Activated naive CD8-positive, alpha-beta T cell treated with anti-CD3 and anti-CD28 coated beads, Interleukin-2, amount 50 U/mL, for 24 hours (primary cell): Measurements from ENCODE around the gene CSF1R.

ENCODE experiments used
- ATAC-seq: fragments of 150-1000 bp; cut with Tn5 transposase; one replicate; pipeline ENCODE4 v1.10.0; 2021
- DNase-seq: peaks from one replicate; pipeline ENCODE4 v3.0.0; 2021
- H3K27ac Mint-ChIP-seq: one replicate; pipeline ENCODE4 v1.8.0; 2021; ENCODE audit warnings: mild to moderate bottlenecking, mixed read lengths
- H3K27me3 Mint-ChIP-seq: one replicate; pipeline ENCODE4 v1.8.0; 2021; ENCODE audit warnings: mixed read lengths
- H3K36me3 Mint-ChIP-seq: one replicate; pipeline ENCODE4 v1.8.0; 2021; ENCODE audit warnings: low read depth, mixed read lengths
- H3K4me1 Mint-ChIP-seq: one replicate; pipeline ENCODE4 v1.8.0; 2021; ENCODE audit warnings: mixed read lengths
- H3K4me3 Mint-ChIP-seq: one replicate; pipeline ENCODE4 v1.8.0; 2021; ENCODE audit warnings: mild to moderate bottlenecking, moderate library complexity, mixed read lengths
- H3K9me3 Mint-ChIP-seq: one replicate; pipeline ENCODE4 v1.8.0; 2021; ENCODE audit warnings: mixed read lengths

Gene CSF1R

DNA sequence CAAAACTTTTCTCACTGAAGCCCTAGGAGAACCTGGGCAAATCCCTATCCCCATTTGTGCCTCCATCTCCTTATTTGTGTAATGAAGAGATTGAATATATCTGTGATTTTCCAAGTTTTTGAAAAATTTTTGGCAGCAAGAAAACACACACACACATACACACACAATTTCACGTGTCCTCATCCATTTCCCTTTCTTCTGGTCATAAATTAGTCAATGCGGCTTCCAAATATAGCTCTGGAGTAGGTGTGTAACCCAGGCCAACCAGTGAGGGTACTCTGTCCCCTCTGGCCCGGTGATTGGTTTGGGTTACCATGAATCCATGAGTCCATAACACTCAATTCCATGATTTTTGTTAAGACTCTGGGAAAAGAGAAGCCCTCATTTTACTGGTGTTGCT is 12.7 kb downstream of the CSF1R start:
- H3K27me3 Mint-ChIP-seq: no peaks in the 10 kb centered on the region
- no peaks in the 10 kb centered on the region for H3K36me3 Mint-ChIP-seq
- H3K27ac Mint-ChIP-seq: no peak overlapping the region
- H3K4me3 Mint-ChIP-seq: no peak overlapping the region
- DNase-seq: no peak
- ATAC-seq: no peak
- H3K4me1 Mint-ChIP-seq: no peaks in the 10 kb centered on the region
- H3K9me3 Mint-ChIP-seq: no peaks in the 10 kb centered on the region

DNA sequence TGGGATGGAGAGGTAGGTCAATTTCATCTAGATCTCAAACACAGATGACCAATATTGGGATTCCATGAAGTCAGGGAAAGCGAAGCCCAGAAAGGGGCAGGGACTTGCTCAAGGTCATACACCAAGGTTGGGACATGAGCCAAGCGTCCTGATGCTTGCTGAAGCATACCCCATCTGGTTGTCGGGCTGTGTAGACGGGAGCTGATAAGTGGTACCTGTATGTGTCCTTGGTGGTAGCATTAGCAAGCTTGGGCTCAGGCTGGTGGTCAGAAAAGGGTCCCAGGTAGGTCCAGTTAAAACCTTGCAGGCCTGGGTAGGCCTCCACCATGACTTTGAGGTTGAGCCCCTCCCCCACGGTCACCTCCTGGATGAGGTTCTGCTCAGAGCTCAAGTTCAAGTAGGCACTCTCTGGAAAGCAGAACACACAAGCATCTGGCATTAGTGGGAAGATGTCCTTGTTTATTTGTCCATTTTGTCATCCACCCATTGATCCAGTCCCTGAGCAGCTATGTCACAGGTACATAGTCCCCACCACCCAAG is 13.2 kb downstream of the CSF1R start:
- no peaks in the 10 kb centered on the region for H3K4me1 Mint-ChIP-seq
- H3K27me3 Mint-ChIP-seq: no peaks in the 10 kb centered on the region
- no peaks in the 10 kb centered on the region for H3K9me3 Mint-ChIP-seq
- H3K36me3 Mint-ChIP-seq: no peaks in the 10 kb centered on the region
- no peak overlapping the region for H3K4me3 Mint-ChIP-seq
- no peak overlapping the region for H3K27ac Mint-ChIP-seq
- DNase-seq: no peak
- ATAC-seq: no peak

- Mint-ChIP-seq H3K27me3 (peaks cover 4% of the 10 kb centered on the region), H3K27ac (no peak overlapping the region)
- no peak for ATAC-seq
Observed at GRCh38 chr5:150070821-150071220, 15.5 kb downstream of the CSF1R start.

DNA sequence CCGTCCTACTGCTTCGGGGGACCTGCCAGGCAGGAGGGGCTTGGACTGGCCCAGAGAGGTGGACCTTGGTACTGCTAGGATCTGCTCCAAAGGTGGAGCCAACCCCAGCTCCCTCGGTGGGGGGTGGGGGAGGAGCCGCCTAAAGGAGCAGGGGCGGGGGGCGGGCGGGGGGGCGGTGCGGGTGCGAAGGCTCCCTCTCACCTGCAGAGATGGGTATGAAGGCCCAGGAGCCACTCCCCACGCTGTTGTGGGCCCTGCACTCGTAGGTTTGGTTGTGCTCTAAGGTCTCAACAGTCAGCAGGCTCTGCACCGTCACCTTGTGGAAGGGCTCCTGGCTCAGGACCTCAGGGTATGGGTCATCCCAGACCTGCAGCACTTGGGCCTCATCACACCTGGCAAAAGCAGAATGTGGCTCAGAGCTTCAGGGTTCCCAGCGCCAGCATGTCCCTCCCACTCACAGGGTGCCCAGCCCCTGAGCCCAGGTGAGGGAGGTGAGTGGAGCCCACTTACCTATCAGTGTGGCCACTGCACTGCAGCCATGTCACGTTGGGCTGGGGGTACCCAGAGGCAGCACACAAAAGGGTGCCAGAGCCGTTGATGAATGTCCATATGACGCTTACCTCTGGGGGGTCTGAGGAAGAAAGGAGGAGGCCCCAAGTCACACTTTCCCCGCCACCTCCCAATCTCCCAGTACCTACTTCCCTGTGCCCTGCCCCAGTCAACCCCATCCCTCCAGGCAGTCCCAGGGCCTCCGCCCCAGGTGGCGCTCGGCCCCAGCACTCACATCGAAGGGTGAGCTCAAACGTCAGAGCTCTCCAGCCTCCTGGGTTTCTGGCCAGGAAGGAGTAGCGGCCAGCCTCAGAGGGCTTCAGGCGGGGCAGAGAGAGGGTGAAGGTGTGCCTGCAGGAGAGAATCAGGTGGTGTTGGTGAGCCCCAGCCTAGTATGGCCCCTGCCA is 16.4 kb downstream of the CSF1R start:
- H3K27me3 Mint-ChIP-seq: peaks cover 4% of the 10 kb centered on the region
- H3K4me3 Mint-ChIP-seq: no peak overlapping the region
- no peaks in the 10 kb centered on the region for H3K9me3 Mint-ChIP-seq
- H3K36me3 Mint-ChIP-seq: no peaks in the 10 kb centered on the region
- peaks cover 12% of the 10 kb centered on the region for H3K4me1 Mint-ChIP-seq
- H3K27ac Mint-ChIP-seq: no peak overlapping the region
- no peak for DNase-seq
- no peak for ATAC-seq

More at GRCh38 chr5:150070821-150071220, 15.5 kb downstream of the CSF1R start:
- H3K36me3 Mint-ChIP-seq: no peaks in the 10 kb centered on the region
- no peak for DNase-seq
- no peak overlapping the region for H3K4me3 Mint-ChIP-seq
- H3K9me3 Mint-ChIP-seq: no peaks in the 10 kb centered on the region
- H3K4me1 Mint-ChIP-seq: peaks cover 12% of the 10 kb centered on the region

DNA sequence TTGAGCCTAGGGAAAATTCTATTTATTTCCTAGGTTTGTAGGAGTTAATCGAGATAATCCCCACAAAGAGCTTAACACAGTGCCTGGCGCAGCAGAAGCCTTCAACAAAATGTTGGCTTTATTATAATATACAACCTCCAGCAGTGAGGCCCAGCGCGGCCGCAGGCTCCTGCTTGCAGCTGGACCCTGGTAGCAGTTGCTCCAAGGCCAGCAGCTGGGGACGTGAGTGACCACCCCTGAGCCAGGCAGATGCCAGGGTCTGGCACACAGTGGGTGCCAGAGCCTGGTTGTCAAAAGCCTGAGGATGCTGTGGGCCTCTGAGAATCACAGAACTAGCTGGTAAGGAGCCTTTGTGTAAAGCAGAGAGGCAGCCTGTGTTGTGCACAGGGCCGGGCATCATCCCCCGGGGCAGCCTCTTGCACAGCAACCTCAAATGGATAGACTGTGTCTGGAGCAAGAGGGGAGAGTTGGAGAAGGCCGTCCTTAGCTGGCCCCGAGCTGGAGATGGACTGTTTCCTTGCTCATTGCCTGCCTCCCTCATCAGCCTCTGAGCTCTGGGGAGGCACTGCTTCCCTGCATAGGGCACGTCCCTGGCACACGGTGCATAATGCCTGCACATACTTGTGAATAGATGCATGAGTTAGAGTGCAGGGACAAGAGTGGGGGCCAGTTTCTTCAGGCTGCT is 17.3 kb downstream of the CSF1R start:
- H3K4me3 Mint-ChIP-seq: no peak overlapping the region
- no peak for DNase-seq
- no peak for ATAC-seq
- no peaks in the 10 kb centered on the region for H3K9me3 Mint-ChIP-seq
- peaks cover 12% of the 10 kb centered on the region for H3K4me1 Mint-ChIP-seq
- no peak overlapping the region for H3K27ac Mint-ChIP-seq
- peaks cover 4% of the 10 kb centered on the region for H3K27me3 Mint-ChIP-seq
- H3K36me3 Mint-ChIP-seq: no peaks in the 10 kb centered on the region

DNA sequence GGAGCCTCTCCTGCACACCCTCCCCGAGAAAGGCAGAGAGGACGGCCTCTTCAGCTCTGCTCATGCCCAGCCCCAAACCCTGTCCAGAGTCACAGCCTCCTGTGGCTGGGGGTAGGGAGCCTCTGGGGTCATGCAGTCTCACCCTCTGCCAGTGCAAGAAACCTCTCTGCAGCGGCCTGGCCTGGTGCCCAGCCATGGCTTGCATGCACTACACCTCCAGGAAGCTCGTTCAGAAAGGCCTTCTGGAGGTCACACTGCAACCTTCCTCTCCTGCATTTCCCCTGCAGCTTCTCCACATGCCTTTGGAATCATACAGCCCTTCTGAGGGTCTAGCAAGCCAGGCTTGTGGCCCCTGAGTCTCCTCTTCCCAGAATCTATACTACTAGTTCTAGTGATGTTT is 17.9 kb downstream of the CSF1R start:
- ATAC-seq (no peak), DNase-seq (no peak)
- Mint-ChIP-seq H3K36me3 (no peaks in the 10 kb centered on the region), H3K27ac (no peak overlapping the region), H3K9me3 (no peaks in the 10 kb centered on the region), H3K4me3 (no peak overlapping the region), H3K4me1 (peaks cover 12% of the 10 kb centered on the region), H3K27me3 (peaks cover 4% of the 10 kb centered on the region)

GRCh38 chr5:150068071-150068470 is 18.3 kb downstream of the CSF1R start:
- Mint-ChIP-seq H3K36me3 (no peaks in the 10 kb centered on the region), H3K4me3 (no peak overlapping the region), H3K27ac (no peak overlapping the region), H3K27me3 (peaks cover 4% of the 10 kb centered on the region), H3K4me1 (peaks cover 12% of the 10 kb centered on the region), H3K9me3 (no peaks in the 10 kb centered on the region)
- ATAC-seq: no peak
- DNase-seq: no peak

DNA sequence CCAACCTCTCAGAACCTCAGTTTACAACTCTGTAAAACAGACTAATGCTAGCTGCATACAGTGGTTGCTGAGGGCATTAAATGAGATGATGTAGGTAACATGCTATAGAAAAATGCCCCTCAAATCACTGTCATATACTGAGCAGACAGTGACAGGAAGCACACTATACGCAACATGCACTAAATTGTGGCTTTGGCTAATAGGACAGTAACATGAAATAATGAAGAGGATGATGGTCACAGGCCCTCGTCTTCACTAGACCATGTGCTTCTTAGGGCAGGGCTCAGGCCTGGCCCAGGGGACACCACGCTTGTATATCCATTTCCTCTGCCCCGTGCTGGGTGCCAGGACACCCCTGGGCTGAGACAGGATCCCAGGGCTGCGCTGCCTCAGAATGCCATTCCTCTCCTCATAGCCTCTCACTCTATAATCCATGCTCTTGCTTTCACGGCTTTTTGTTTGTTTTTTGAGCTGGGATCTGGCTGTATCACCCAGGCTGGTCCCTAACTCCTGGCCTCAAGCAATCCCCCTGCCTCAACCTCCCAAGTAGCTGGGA is 18.9 kb downstream of the CSF1R start:
- no peaks in the 10 kb centered on the region for H3K9me3 Mint-ChIP-seq
- no peaks in the 10 kb centered on the region for H3K36me3 Mint-ChIP-seq
- ATAC-seq (no peak), DNase-seq (no peak)
- H3K27ac Mint-ChIP-seq: no peak overlapping the region
- H3K27me3 Mint-ChIP-seq: peaks cover 4% of the 10 kb centered on the region
- H3K4me3 Mint-ChIP-seq: no peak overlapping the region
- peaks cover 12% of the 10 kb centered on the region for H3K4me1 Mint-ChIP-seq

- H3K4me3 Mint-ChIP-seq: no peak overlapping the region
- ATAC-seq (peak; percentile 75), DNase-seq (no peak)
- peaks cover 12% of the 10 kb centered on the region for H3K4me1 Mint-ChIP-seq
- H3K27ac Mint-ChIP-seq: no peak overlapping the region
- H3K9me3 Mint-ChIP-seq: no peaks in the 10 kb centered on the region
- peaks cover 4% of the 10 kb centered on the region for H3K27me3 Mint-ChIP-seq
- H3K36me3 Mint-ChIP-seq: no peaks in the 10 kb centered on the region
Observed at GRCh38 chr5:150066901-150067396, 19.4 kb downstream of the CSF1R start.

DNA sequence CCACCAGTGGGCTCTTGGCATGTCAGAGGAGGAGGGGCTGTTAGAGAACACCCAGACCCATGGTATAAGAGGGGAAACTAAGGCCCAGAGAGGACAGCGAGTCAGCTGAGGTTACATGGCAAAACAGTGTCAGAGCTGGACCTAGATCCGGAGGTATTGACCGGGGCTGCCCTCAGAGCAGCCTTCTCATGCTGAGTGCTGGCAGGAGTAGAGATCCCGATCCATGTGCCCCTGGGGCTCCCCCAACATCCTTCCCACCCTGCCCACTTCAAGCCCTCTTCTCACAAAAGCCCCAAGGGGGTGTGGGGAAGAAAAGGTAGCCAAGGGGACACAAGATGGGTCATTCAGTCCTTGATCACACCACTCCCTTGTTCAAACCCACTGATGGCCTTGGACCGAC is 19.9 kb downstream of the CSF1R start:
- Mint-ChIP-seq H3K4me1 (peaks cover 12% of the 10 kb centered on the region), H3K27me3 (peaks cover 4% of the 10 kb centered on the region), H3K4me3 (no peak overlapping the region), H3K27ac (no peak overlapping the region), H3K9me3 (no peaks in the 10 kb centered on the region), H3K36me3 (no peaks in the 10 kb centered on the region)
- ATAC-seq: no peak
- DNase-seq: no peak

DNA sequence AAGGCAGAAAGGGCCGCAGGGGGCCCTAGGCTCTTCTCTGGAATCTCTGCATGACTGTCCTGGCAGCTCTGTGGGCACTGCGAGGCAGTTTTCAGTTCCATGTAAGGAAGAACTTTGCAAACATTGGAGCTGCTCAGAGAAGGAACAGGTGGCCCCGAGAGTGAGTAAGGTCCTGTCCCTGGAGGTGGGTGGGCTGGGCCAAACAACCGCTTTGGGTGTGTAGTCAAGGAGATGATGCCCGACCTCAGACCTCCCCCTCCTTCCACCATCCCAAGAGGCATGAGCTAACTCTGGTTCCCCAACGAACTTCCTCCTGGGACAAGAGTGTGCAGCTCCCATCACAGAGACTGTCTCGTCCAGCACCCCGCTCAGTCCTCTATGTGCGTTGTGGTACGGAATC is 20.5 kb downstream of the CSF1R start:
- Mint-ChIP-seq H3K4me3 (no peak overlapping the region), H3K9me3 (no peaks in the 10 kb centered on the region), H3K27me3 (peaks cover 4% of the 10 kb centered on the region), H3K27ac (no peak overlapping the region), H3K36me3 (no peaks in the 10 kb centered on the region), H3K4me1 (peaks cover 12% of the 10 kb centered on the region)
- DNase-seq (no peak), ATAC-seq (no peak)

- no peak overlapping the region for H3K4me3 Mint-ChIP-seq
- no peaks in the 10 kb centered on the region for H3K9me3 Mint-ChIP-seq
- peaks cover 12% of the 10 kb centered on the region for H3K4me1 Mint-ChIP-seq
- H3K27ac Mint-ChIP-seq: no peak overlapping the region
- no peaks in the 10 kb centered on the region for H3K36me3 Mint-ChIP-seq
- H3K27me3 Mint-ChIP-seq: peaks cover 4% of the 10 kb centered on the region
- DNase-seq (no peak), ATAC-seq (no peak)
Observed at GRCh38 chr5:150065346-150065745, 21.0 kb downstream of the CSF1R start.

- DNase-seq: no peak
- Mint-ChIP-seq H3K36me3 (no peaks in the 10 kb centered on the region), H3K4me1 (peaks cover 12% of the 10 kb centered on the region), H3K9me3 (no peaks in the 10 kb centered on the region), H3K4me3 (no peak overlapping the region), H3K27ac (no peak overlapping the region), H3K27me3 (peaks cover 4% of the 10 kb centered on the region)
- ATAC-seq: no peak
Observed at GRCh38 chr5:150064681-150065220, 21.6 kb downstream of the CSF1R start.

GRCh38 chr5:150063638-150064037 is 22.7 kb downstream of the CSF1R start:
- H3K36me3 Mint-ChIP-seq: no peaks in the 10 kb centered on the region
- peaks cover 12% of the 10 kb centered on the region for H3K4me1 Mint-ChIP-seq
- H3K27ac Mint-ChIP-seq: no peak overlapping the region
- H3K9me3 Mint-ChIP-seq: no peaks in the 10 kb centered on the region
- no peak overlapping the region for H3K4me3 Mint-ChIP-seq
- ATAC-seq: no peak
- no peak for DNase-seq
- peaks cover 4% of the 10 kb centered on the region for H3K27me3 Mint-ChIP-seq
